Neural progenitor cell (in vitro differentiated cells): Measurements from ENCODE around the gene VEPH1.

Experiments used
- EZH2phosphoT487 ChIP-seq: fragments of 200-600 bp; sonication (generic); IDR thresholded peaks from 2 replicates; pipeline ENCODE4 v1.6.1; 2017; ENCODE audit warnings: antibody characterized with exemption
- TF ChIP-seq, protein P1 (sequence below): fragments of 200-600 bp; sonication (generic); IDR thresholded peaks from 2 replicates; pipeline ENCODE4 v1.5.1; 2017; ENCODE audit warnings: antibody characterized with exemption, mild to moderate bottlenecking

DNA sequence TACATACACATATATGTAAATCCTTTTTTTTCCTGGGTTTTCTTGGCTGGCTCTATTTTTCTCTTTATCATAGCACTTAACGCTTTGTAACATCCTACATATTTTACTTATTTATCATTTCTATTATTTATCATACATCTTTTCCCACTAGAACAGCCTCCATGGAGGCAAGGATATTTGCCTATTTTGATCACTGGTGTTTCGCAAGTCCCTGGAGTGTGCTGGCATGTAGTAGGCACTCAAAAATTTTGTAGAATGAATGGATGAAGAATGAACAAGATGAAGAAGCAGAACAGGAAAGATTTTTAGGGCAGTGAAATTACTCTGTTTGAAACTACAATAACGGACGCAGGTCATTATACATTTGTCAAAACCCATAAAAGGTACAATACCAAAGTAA lies 149.6 kb downstream of the VEPH1 start:
- TF ChIP-seq, protein P1, sequence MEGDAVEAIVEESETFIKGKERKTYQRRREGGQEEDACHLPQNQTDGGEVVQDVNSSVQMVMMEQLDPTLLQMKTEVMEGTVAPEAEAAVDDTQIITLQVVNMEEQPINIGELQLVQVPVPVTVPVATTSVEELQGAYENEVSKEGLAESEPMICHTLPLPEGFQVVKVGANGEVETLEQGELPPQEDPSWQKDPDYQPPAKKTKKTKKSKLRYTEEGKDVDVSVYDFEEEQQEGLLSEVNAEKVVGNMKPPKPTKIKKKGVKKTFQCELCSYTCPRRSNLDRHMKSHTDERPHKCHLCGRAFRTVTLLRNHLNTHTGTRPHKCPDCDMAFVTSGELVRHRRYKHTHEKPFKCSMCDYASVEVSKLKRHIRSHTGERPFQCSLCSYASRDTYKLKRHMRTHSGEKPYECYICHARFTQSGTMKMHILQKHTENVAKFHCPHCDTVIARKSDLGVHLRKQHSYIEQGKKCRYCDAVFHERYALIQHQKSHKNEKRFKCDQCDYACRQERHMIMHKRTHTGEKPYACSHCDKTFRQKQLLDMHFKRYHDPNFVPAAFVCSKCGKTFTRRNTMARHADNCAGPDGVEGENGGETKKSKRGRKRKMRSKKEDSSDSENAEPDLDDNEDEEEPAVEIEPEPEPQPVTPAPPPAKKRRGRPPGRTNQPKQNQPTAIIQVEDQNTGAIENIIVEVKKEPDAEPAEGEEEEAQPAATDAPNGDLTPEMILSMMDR = no peak
- TF ChIP-seq EZH2phosphoT487 = no peak
